Thoracic aorta (tissue), 2 donors: ENCODE data around the gene RELB. TPM values are rescaled to one million over a fixed set of nuclear protein-coding genes. Genes with fewer than 3 reads are reported as not detected.

Experiments used
- ATAC-seq: fragments of 150-250 bp; one replicate; pipeline ENCODE4 v1.8.0; 2017; ENCODE audit warnings: low read depth; ENCODE audit not compliant: insufficient number of reproducible peaks, low FRiP score
- DNase-seq: peaks from one replicate; pipeline ENCODE4 v3.0.0-alpha.2; 2020; ENCODE audit warnings: low spot score
- H3K27ac ChIP-seq, 2 donors: fragments of 200-600 bp; sonication (generic); 1 replicate in 1 of 2; 2 replicates in 1 of 2; pipeline ENCODE4 v1.5.1; 2016; ENCODE audit warnings: mild to moderate bottlenecking in 2 of 2, moderate library complexity in 2 of 2
- H3K27me3 ChIP-seq: fragments of 200-600 bp; sonication (generic); replicated peaks from 2 replicates; pipeline ENCODE4 v1.6.0; 2016; ENCODE audit warnings: mild to moderate bottlenecking; ENCODE audit not compliant: insufficient read depth
- H3K36me3 ChIP-seq: fragments of 200-600 bp; sonication (generic); one replicate; pipeline ENCODE4 v1.5.1; 2016
- H3K4me1 ChIP-seq, 2 donors: fragments of 200-600 bp; sonication (generic); 1 replicate in 1 of 2; 2 replicates in 1 of 2; pipeline versions ENCODE4 v1.5.1 to v1.6.0; 2016; ENCODE audit warnings: low read depth in 2 of 2, mild to moderate bottlenecking in 1 of 2; ENCODE audit not compliant: control insufficient read depth in 1 of 2
- H3K4me3 ChIP-seq: fragments of 200-600 bp; sonication (generic); 2 replicates; pipeline ENCODE4 v1.5.1; 2016; ENCODE audit warnings: mild to moderate bottlenecking
- H3K9me3 ChIP-seq: fragments of 200-600 bp; sonication (generic); 2 replicates; pipeline ENCODE4 v1.5.1; 2016
- CTCF ChIP-seq: fragments of 200-600 bp; sonication (generic); IDR thresholded peaks from one replicate; pipeline ENCODE4 v1.5.1; 2019; ENCODE audit warnings: antibody characterized with exemption
- total RNA-seq, 2 donors: library from RNA; depleted of rRNA; stranded (reverse); fragments of >200 nt; gene quantifications; one replicate each; pipeline versions ENCODE4 v1.1.0 to v1.2.3, GENCODE V29; 2016

Gene RELB
- total RNA-seq, 2 donors from 2014 or later: 20.6 to 38.6 TPM

- Histone ChIP-seq H3K36me3 (peaks cover under 1% of the 10 kb centered on the region), H3K4me1 (peaks cover 5 to 12% of the 10 kb centered on the region in 2 donors), H3K27me3 (no peaks in the 10 kb centered on the region), H3K4me3 (no peak overlapping the region), H3K9me3 (no peaks in the 10 kb centered on the region), H3K27ac (no peak overlapping the region)
- ATAC-seq (no peak), DNase-seq (no peak)
- no peak for TF ChIP-seq CTCF
Observed at GRCh38 chr19:45003485-45003884, 2.2 kb downstream of the RELB start.

GRCh38 chr19:45005787-45006186 is 4.5 kb downstream of the RELB start:
- Histone ChIP-seq H3K4me3 (no peak overlapping the region), H3K27me3 (no peaks in the 10 kb centered on the region), H3K36me3 (peaks cover 3% of the 10 kb centered on the region), H3K9me3 (no peaks in the 10 kb centered on the region), H3K4me1 (peaks cover 5 to 10% of the 10 kb centered on the region in 2 donors), H3K27ac (no peak overlapping the region)
- ATAC-seq: no peak
- DNase-seq: no peak
- no peak for TF ChIP-seq CTCF

- Histone ChIP-seq H3K27me3 (no peaks in the 10 kb centered on the region), H3K4me1 (no peaks in the 10 kb centered on the region), H3K27ac (no peak overlapping the region), H3K4me3 (no peak overlapping the region), H3K36me3 (peaks cover 13% of the 10 kb centered on the region), H3K9me3 (no peaks in the 10 kb centered on the region)
- ATAC-seq (no peak), DNase-seq (no peak)
- no peak for TF ChIP-seq CTCF
Observed at GRCh38 chr19:45008552-45008951, 7.3 kb downstream of the RELB start.

GRCh38 chr19:45009625-45010255 is 8.5 kb downstream of the RELB start:
- no peak for ATAC-seq
- no peak for DNase-seq
- Histone ChIP-seq H3K27ac (no peak overlapping the region), H3K4me1 (no peaks in the 10 kb centered on the region), H3K9me3 (no peaks in the 10 kb centered on the region), H3K27me3 (no peaks in the 10 kb centered on the region), H3K4me3 (no peak overlapping the region), H3K36me3 (peaks cover 13% of the 10 kb centered on the region)
- TF ChIP-seq CTCF: no peak

- Histone ChIP-seq H3K4me1 (no peaks in the 10 kb centered on the region), H3K9me3 (no peaks in the 10 kb centered on the region), H3K36me3 (peaks cover 13% of the 10 kb centered on the region), H3K4me3 (no peak overlapping the region), H3K27ac (no peak overlapping the region), H3K27me3 (no peaks in the 10 kb centered on the region)
- no peak for DNase-seq
- no peak for ATAC-seq
- no peak for TF ChIP-seq CTCF
Observed at GRCh38 chr19:45010306-45010705, 9.0 kb downstream of the RELB start.
